ENCODE results near the gene LCN12. TPM values are rescaled to one million over a fixed set of nuclear protein-coding genes. Genes with fewer than 3 reads are reported as not detected.

Gene LCN12
- polyA plus RNA-seq, 1 donor from 2014 or later: 2.9 TPM

- Histone ChIP-seq H3K4me2 (ENCODE audit: low read length) (no peak overlapping the region), H3K27me3 (ENCODE audit: insufficient read depth, low read depth, low read length) (peaks cover 29% of the 10 kb centered on the region), H3K9me2 (ENCODE audit: insufficient read depth, low read length) (no peaks in the 10 kb centered on the region), H3K27ac (ENCODE audit: low read length) (no peak overlapping the region), H2AFZ (ENCODE audit: low read depth, low read length) (no peak overlapping the region), H3K36me3 (ENCODE audit: insufficient read depth, low read length) (no peaks in the 10 kb centered on the region), H3K9me3 (ENCODE audit: low read length) (no peaks in the 10 kb centered on the region), H3K79me2 (replicated peaks; ENCODE audit: insufficient read depth, low read length) (no peaks in the 10 kb centered on the region), H3K4me3 (ENCODE audit: low read length) (no peak overlapping the region), H3K9ac (ENCODE audit: low read length) (no peak overlapping the region), H4K20me1 (ENCODE audit: insufficient read depth) (no peaks in the 10 kb centered on the region), H3F3A (ENCODE audit: insufficient read depth, low read length, poor library complexity, severe bottlenecking) (no peaks in the 10 kb centered on the region)
- TF ChIP-seq REST (IDR thresholded peaks at IDR 0.05; ENCODE audit: borderline replicate concordance) (no peak), TAF1 (IDR thresholded peaks at IDR 0.05; ENCODE audit: low read depth) (no peak), EZH2 (IDR thresholded peaks at IDR 0.05; ENCODE audit: borderline replicate concordance, insufficient read depth, low read length, poor library complexity, severe bottlenecking) (no peak), CTCF (IDR thresholded peaks at IDR 0.05; ENCODE audit: poor library complexity, severe bottlenecking) (no peak), POLR2AphosphoS5 (IDR thresholded peaks at IDR 0.05) (no peak), MXI1 (conservative IDR thresholded peaks at IDR 0.05; ENCODE audit: poor library complexity, severe bottlenecking) (no peak), EP300 (conservative IDR thresholded peaks at IDR 0.05; ENCODE audit: poor library complexity, severe bottlenecking) (no peak), SMC3 (conservative IDR thresholded peaks at IDR 0.05; ENCODE audit: poor library complexity) (no peak), RAD21 (conservative IDR thresholded peaks at IDR 0.05) (no peak)
Observed at GRCh38 chr9:136979769-136980587, 27.9 kb downstream of the LCN12 start.

GRCh38 chr9:136980669-136981478 lies 28.8 kb downstream of the LCN12 start:
- no peaks in the 10 kb centered on the region for H3K36me3 ChIP-seq (ENCODE audit: insufficient read depth, low read length)
- H4K20me1 ChIP-seq (ENCODE audit: insufficient read depth): no peaks in the 10 kb centered on the region
- no peak overlapping the region for H3K9ac ChIP-seq (ENCODE audit: low read length)
- H3K4me3 ChIP-seq (ENCODE audit: low read length): no peak overlapping the region
- H3K27ac ChIP-seq (ENCODE audit: low read length): no peak overlapping the region
- H3F3A ChIP-seq (ENCODE audit: insufficient read depth, low read length, poor library complexity, severe bottlenecking): no peaks in the 10 kb centered on the region
- no peak overlapping the region for H2AFZ ChIP-seq (ENCODE audit: low read depth, low read length)
- H3K27me3 ChIP-seq (ENCODE audit: insufficient read depth, low read depth, low read length): peaks cover 38% of the 10 kb centered on the region
- H3K9me3 ChIP-seq (ENCODE audit: low read length): no peaks in the 10 kb centered on the region
- H3K9me2 ChIP-seq (ENCODE audit: insufficient read depth, low read length): no peaks in the 10 kb centered on the region
- no peak overlapping the region for H3K4me2 ChIP-seq (ENCODE audit: low read length)
- no peaks in the 10 kb centered on the region for H3K79me2 ChIP-seq (replicated peaks; ENCODE audit: insufficient read depth, low read length)
- TF ChIP-seq RAD21 (conservative IDR thresholded peaks at IDR 0.05) (no peak), REST (IDR thresholded peaks at IDR 0.05; ENCODE audit: borderline replicate concordance) (no peak), SMC3 (conservative IDR thresholded peaks at IDR 0.05; ENCODE audit: poor library complexity) (no peak), CTCF (IDR thresholded peaks at IDR 0.05; ENCODE audit: poor library complexity, severe bottlenecking) (no peak), MXI1 (conservative IDR thresholded peaks at IDR 0.05; ENCODE audit: poor library complexity, severe bottlenecking) (no peak), POLR2AphosphoS5 (IDR thresholded peaks at IDR 0.05) (no peak), EZH2 (IDR thresholded peaks at IDR 0.05; ENCODE audit: borderline replicate concordance, insufficient read depth, low read length, poor library complexity, severe bottlenecking) (no peak), TAF1 (IDR thresholded peaks at IDR 0.05; ENCODE audit: low read depth) (no peak), EP300 (conservative IDR thresholded peaks at IDR 0.05; ENCODE audit: poor library complexity, severe bottlenecking) (no peak)

All from neural cell (in vitro differentiated cells).